Spleen (tissue), 7 donors: Measurements from ENCODE around the gene MKX.

Experiments used
- CTCF ChIP-seq, 11 experiments: fragments of 200-600 bp in 7 of 11; fragments of 450-650 bp in 4 of 11; sonication (generic) in 4 of 11; IDR thresholded peaks in 8 of 11; conservative IDR thresholded peaks in 3 of 11; 1 replicate in 7 of 11; 2 replicates in 4 of 11; pipeline versions ENCODE4 v1.4.0 to v1.8.0; 2016 to 2021; ENCODE audit warnings: antibody characterized with exemption in 11 of 11, inconsistent platforms in 4 of 11, mild to moderate bottlenecking in 1 of 11
- POLR2A ChIP-seq, 3 donors: fragments of 450-650 bp; IDR thresholded peaks; one replicate each; pipeline ENCODE4 v1.5.1; 2017; ENCODE audit warnings: antibody characterized with exemption in 3 of 3, mild to moderate bottlenecking in 1 of 3
- POLR2AphosphoS5 ChIP-seq, 3 donors: sonication (generic); formaldehyde crosslinking; IDR thresholded peaks; one replicate each; pipeline ENCODE4 v1.5.1; 2017; ENCODE audit warnings: antibody characterized with exemption in 3 of 3
- donor health status: DM: no; HTN: no; CAD: no; lungs with moderate emphysema.
- donor health status: DM: no; HTN: no; CAD: no.
- donor health status: DM: no; HTN: no; CAD: no.

GRCh38 chr10:27687326-27687725, 58.3 kb downstream of the MKX start:
- no peak for TF ChIP-seq POLR2A (IDR thresholded peaks at IDR 0.05)
- no peak for TF ChIP-seq CTCF (IDR thresholded peaks at IDR 0.05 in 8 of 11, conservative IDR thresholded peaks at IDR 0.05 in 3 of 11)
- TF ChIP-seq POLR2AphosphoS5 (IDR thresholded peaks at IDR 0.05): no peak
